H1 (cell line): Measurements from ENCODE around the gene MRPS9. TPM values are rescaled to one million over a fixed set of nuclear protein-coding genes. Genes with fewer than 3 reads are reported as not detected.

Source experiments
- CTCF ChIA-PET: fragments of 300-600 bp; sonication (Branson Sonifier 250); formaldehyde crosslinking; loops from one replicate; lab custom pipeline; 2021; ENCODE audit not compliant: partially characterized antibody; lab: Charles Lee
- POLR2A ChIA-PET: fragments of 300-600 bp; sonication (Branson Sonifier 250); formaldehyde crosslinking; loops from one replicate; lab custom pipeline; 2021; ENCODE audit warnings: inconsistent platforms; ENCODE audit not compliant: partially characterized antibody; lab: Charles Lee
- DNase-seq, 2 experiments: peaks; one replicate each; pipeline versions ENCODE4 v3.0.0 to v3.0.0-alpha.2; 2010 to 2022; ENCODE audit warnings: low spot score in 2 of 2, low read depth in 1 of 2, mixed read lengths in 1 of 2
- FAIRE-seq: peaks from 2 replicates; lab custom pipeline; 2011; peaks lifted over from hg19 to GRCh38; lab: Jason Lieb, UNC
- H2AFZ ChIP-seq: 2 replicates; pipeline ENCODE4 v1.8.1; 2012; ENCODE audit warnings: low read length, inconsistent platforms
- H2AK5ac ChIP-seq: 2 replicates; pipeline ENCODE4 v1.6.1; 2013; ENCODE audit warnings: low read depth, low read length
- H2BK120ac ChIP-seq: replicated peaks from 2 replicates; pipeline ENCODE3; 2013; ENCODE audit warnings: low read depth, low read length, inconsistent platforms
- H2BK12ac ChIP-seq: 2 replicates; pipeline ENCODE4 v1.6.1; 2013; ENCODE audit warnings: low read depth, low read length
- H2BK15ac ChIP-seq: 2 replicates; pipeline ENCODE4 v1.6.1; 2013; ENCODE audit warnings: low read length
- H2BK20ac ChIP-seq: 2 replicates; pipeline ENCODE4 v1.6.1; 2013; ENCODE audit warnings: low read length
- H2BK5ac ChIP-seq: 2 replicates; pipeline ENCODE4 v1.6.1; 2013; ENCODE audit warnings: low read depth, low read length
- H3K14ac ChIP-seq: 2 replicates; pipeline ENCODE4 v1.6.1; 2013; ENCODE audit warnings: inconsistent platforms; ENCODE audit not compliant: insufficient read length
- H3K18ac ChIP-seq: 2 replicates; pipeline ENCODE4 v1.6.1; 2013; ENCODE audit warnings: low read length; ENCODE audit errors: extremely low read depth
- H3K23ac ChIP-seq: 2 replicates; pipeline ENCODE4 v1.6.1; 2013; ENCODE audit warnings: inconsistent platforms; ENCODE audit not compliant: insufficient read length
- H3K23me2 ChIP-seq: 2 replicates; pipeline ENCODE4 v1.6.1; 2013; ENCODE audit warnings: low read depth, low read length
- H3K27ac ChIP-seq: 2 replicates; pipeline ENCODE4 v1.6.1; 2011; ENCODE audit warnings: low read depth, low read length, inconsistent platforms
- H3K27me3 ChIP-seq, 4 experiments: replicated peaks in 1 of 4; 1 replicate in 1 of 4; 2 replicates in 3 of 4; pipeline versions ENCODE4 v1.6.1 to v1.8.1; 2011 to 2013; ENCODE audit warnings: low read length in 3 of 4, mild to moderate bottlenecking in 3 of 4, inconsistent platforms in 2 of 4, mixed read lengths in 2 of 4, moderate library complexity in 1 of 4; ENCODE audit not compliant: control insufficient read depth in 3 of 4, insufficient read depth in 3 of 4; ENCODE audit errors: extremely low read depth in 1 of 4
- H3K36me3 ChIP-seq, 4 experiments: 2 replicates each; pipeline versions ENCODE4 v1.6.1 to v1.8.1; 2011 to 2013; ENCODE audit warnings: mild to moderate bottlenecking in 4 of 4, low read length in 3 of 4, moderate library complexity in 2 of 4, control low read depth in 1 of 4, inconsistent platforms in 1 of 4; ENCODE audit not compliant: insufficient read depth in 4 of 4, control insufficient read depth in 2 of 4
- H3K4ac ChIP-seq: replicated peaks from 2 replicates; pipeline ENCODE3; 2013; ENCODE audit warnings: low read length, low read depth, mixed read lengths, inconsistent platforms; ENCODE audit not compliant: insufficient read length
- H3K4me1 ChIP-seq, 4 experiments: replicated peaks in 1 of 4; 1 replicate in 1 of 4; 2 replicates in 3 of 4; pipeline versions ENCODE4 v1.6.1 to v1.8.1; 2011 to 2013; ENCODE audit warnings: low read length in 3 of 4, inconsistent platforms in 2 of 4, mixed read lengths in 1 of 4; ENCODE audit not compliant: insufficient read depth in 4 of 4, control insufficient read depth in 3 of 4
- H3K4me2 ChIP-seq, 2 experiments: 2 replicates each; pipeline versions ENCODE4 v1.6.1 to v1.8.1; 2011 to 2013; ENCODE audit warnings: low read depth in 2 of 2, low read length in 2 of 2, control low read depth in 1 of 2, inconsistent platforms in 1 of 2, mild to moderate bottlenecking in 1 of 2; ENCODE audit not compliant: insufficient read depth in 1 of 2
- H3K4me3 ChIP-seq, 4 experiments: fragments of 200-600, 300-600 bp in 1 of 4; sonication (generic), shearing (Covaris generic), sonication (Bioruptor Twin) in 1 of 4; 2 replicates each; pipeline versions ENCODE4 v1.5.1 to v1.8.1; 2011 to 2016; ENCODE audit warnings: low read length in 4 of 4, low read depth in 3 of 4, control low read depth in 2 of 4, inconsistent platforms in 2 of 4, mild to moderate bottlenecking in 2 of 4, mixed read lengths in 1 of 4, moderate library complexity in 1 of 4; ENCODE audit not compliant: insufficient read depth in 2 of 4; ENCODE audit errors: extremely low read depth in 1 of 4
- H3K56ac ChIP-seq: replicated peaks from 2 replicates; pipeline ENCODE3; 2013; ENCODE audit warnings: low read depth, mild to moderate bottlenecking, mixed read lengths, low read length, inconsistent platforms; ENCODE audit not compliant: insufficient read length
- H3K79me1 ChIP-seq: 2 replicates; pipeline ENCODE4 v1.6.1; 2013; ENCODE audit warnings: low read depth, low read length, control low read depth
- H3K79me2 ChIP-seq, 2 experiments: 2 replicates each; pipeline versions ENCODE4 v1.6.1 to v1.8.1; 2012 to 2013; ENCODE audit warnings: low read length in 2 of 2, mild to moderate bottlenecking in 2 of 2, inconsistent platforms in 1 of 2; ENCODE audit not compliant: insufficient read depth in 2 of 2, control insufficient read depth in 1 of 2
- H3K9ac ChIP-seq, 4 experiments: replicated peaks in 1 of 4; 1 replicate in 1 of 4; 2 replicates in 3 of 4; pipeline versions ENCODE4 v1.6.1 to v1.8.1; 2011 to 2013; ENCODE audit warnings: low read depth in 3 of 4, low read length in 3 of 4, control low read depth in 2 of 4, mild to moderate bottlenecking in 2 of 4, moderate library complexity in 2 of 4, inconsistent platforms in 1 of 4; ENCODE audit errors: extremely low read depth in 1 of 4
- H3K9me3 ChIP-seq, 2 experiments: 2 replicates each; pipeline versions ENCODE4 v1.6.1 to v1.8.1; 2012 to 2013; ENCODE audit warnings: mild to moderate bottlenecking in 2 of 2, moderate library complexity in 2 of 2, control low read depth in 1 of 2, inconsistent platforms in 1 of 2, low read depth in 1 of 2, low read length in 1 of 2, mixed read lengths in 1 of 2; ENCODE audit not compliant: insufficient read depth in 2 of 2
- H4K20me1 ChIP-seq, 2 experiments: replicated peaks in 1 of 2; 2 replicates each; pipeline versions ENCODE3 to v1.8.1; 2011 to 2013; ENCODE audit warnings: inconsistent platforms in 2 of 2, low read length in 2 of 2, mild to moderate bottlenecking in 1 of 2; ENCODE audit not compliant: insufficient read depth in 2 of 2, control insufficient read depth in 1 of 2
- H4K5ac ChIP-seq: 2 replicates; pipeline ENCODE4 v1.6.1; 2013; ENCODE audit warnings: low read length, low read depth, mixed read lengths, inconsistent platforms; ENCODE audit not compliant: insufficient read length
- H4K8ac ChIP-seq: 2 replicates; pipeline ENCODE4 v1.8.0; 2013; ENCODE audit warnings: mild to moderate bottlenecking, moderate library complexity, low read length, inconsistent platforms; ENCODE audit not compliant: insufficient read depth; ENCODE audit errors: extremely low read depth
- H4K91ac ChIP-seq: replicated peaks from 2 replicates; pipeline ENCODE3; 2013; ENCODE audit warnings: low read length, mixed read lengths, inconsistent platforms; ENCODE audit not compliant: insufficient read length
- BCL11A ChIP-seq, 2 experiments: IDR thresholded peaks; one replicate each; pipeline ENCODE4 v1.6.1; 2011; ENCODE audit warnings: low read depth in 2 of 2, low read length in 2 of 2, mild to moderate bottlenecking in 2 of 2
- CHD1 ChIP-seq: IDR thresholded peaks from 2 replicates; pipeline ENCODE4 v1.6.1; 2012; ENCODE audit warnings: low read depth, low read length, improper control_type of control experiment
- CREB1 ChIP-seq: IDR thresholded peaks from 2 replicates; pipeline ENCODE4 v1.6.1; 2012; ENCODE audit warnings: inconsistent platforms
- FOSL1 ChIP-seq: IDR thresholded peaks from 2 replicates; pipeline ENCODE4 v1.6.1; 2011; ENCODE audit warnings: mild to moderate bottlenecking, low read depth, low read length, moderate library complexity; ENCODE audit not compliant: insufficient read depth
- HDAC6 ChIP-seq: IDR thresholded peaks from one replicate; pipeline ENCODE4 v1.7.1; 2012; ENCODE audit warnings: low read depth, mild to moderate bottlenecking, inconsistent platforms, low read length, moderate library complexity
- KDM5A ChIP-seq: fragments of 200-600 bp; IDR thresholded peaks from 2 replicates; pipeline ENCODE4 v1.7.1; 2012; ENCODE audit warnings: mild to moderate bottlenecking, low read length, inconsistent platforms, mixed read lengths
- NRF1 ChIP-seq: IDR thresholded peaks from 2 replicates; pipeline ENCODE4 v1.6.1; 2011; ENCODE audit warnings: mild to moderate bottlenecking, low read depth, low read length, improper control_type of control experiment
- POU5F1 ChIP-seq: IDR thresholded peaks from 2 replicates; pipeline ENCODE4 v1.6.1; 2011; ENCODE audit warnings: low read depth, mild to moderate bottlenecking, low read length, moderate library complexity
- SIN3A ChIP-seq, 2 experiments: IDR thresholded peaks in 1 of 2; conservative IDR thresholded peaks in 1 of 2; 2 replicates each; pipeline ENCODE4 v1.6.1; 2011 to 2012; ENCODE audit warnings: low read length in 2 of 2, improper control_type of control experiment in 1 of 2, low read depth in 1 of 2, mild to moderate bottlenecking in 1 of 2
- SIRT6 ChIP-seq: IDR thresholded peaks from one replicate; pipeline ENCODE4 v1.7.1; 2012; ENCODE audit warnings: low read length, inconsistent platforms
- SUZ12 ChIP-seq: fragments of 200-600 bp; sonication (generic); IDR thresholded peaks from 2 replicates; pipeline ENCODE4 v1.6.1; 2012; ENCODE audit warnings: mild to moderate bottlenecking, inconsistent platforms, low read length, moderate library complexity, mixed read lengths
- TAF7 ChIP-seq: optimal IDR thresholded peaks from 2 replicates; pipeline ENCODE3; 2011; ENCODE audit warnings: low read depth, mild to moderate bottlenecking, inconsistent platforms, low read length, moderate library complexity, borderline replicate concordance
- TEAD4 ChIP-seq: IDR thresholded peaks from 2 replicates; pipeline ENCODE4 v1.6.1; 2012; ENCODE audit warnings: low read depth, low read length, inconsistent platforms, mixed read lengths
- WGBS, 2 experiments: shearing (Covaris generic) in 1 of 2; methylation state at CpG; one replicate each; pipeline versions ENCODE4 v1.1.6 to v1.1.7; 2013 to 2015; ENCODE audit warnings: low lambda C conversion rate in 2 of 2, mixed read lengths in 2 of 2, inconsistent platforms in 1 of 2, low coverage in 1 of 2, missing lambda C conversion rate in 1 of 2; ENCODE audit not compliant: insufficient replicate concordance in 2 of 2, insufficient coverage in 1 of 2, insufficient read length in 1 of 2; ENCODE audit errors: extremely low coverage in 1 of 2, missing lambda C conversion rate in 1 of 2; 5-methylcytosine and 5-hydroxymethylcytosine counted together
- polyA plus RNA-seq, 7 experiments: library from polyadenylated mRNA; depleted of rRNA in 3 of 7; stranded (reverse) in 5 of 7; unstranded in 2 of 7; fragments of >200 nt in 5 of 7; fragments of 200-250 nt in 2 of 7; gene quantifications; 1 replicate in 5 of 7; 2 replicates in 1 of 7; 4 replicates in 1 of 7; pipeline versions ENCODE4 v1.2.1 to v1.2.3, GENCODE V29; 2011 to 2013; ENCODE audit warnings: missing spikeins in 2 of 7, mixed read lengths in 2 of 7
- total RNA-seq: library from RNA; stranded (reverse); fragmentation: NEBNext Ultra II Directional; extraction: Animal tissue kit (Norgen Biotek cat#: 25700); gene quantifications from 2 replicates; pipeline ENCODE4 v1.2.1, GENCODE V29; 2021

The MRPS9 gene
- total and polyA plus RNA-seq, 2 of the 8 experiments (the other 6 are each of a cell fraction or from before 2014, with no cell fraction given) = 36.2 to 71.0 TPM

DNA sequence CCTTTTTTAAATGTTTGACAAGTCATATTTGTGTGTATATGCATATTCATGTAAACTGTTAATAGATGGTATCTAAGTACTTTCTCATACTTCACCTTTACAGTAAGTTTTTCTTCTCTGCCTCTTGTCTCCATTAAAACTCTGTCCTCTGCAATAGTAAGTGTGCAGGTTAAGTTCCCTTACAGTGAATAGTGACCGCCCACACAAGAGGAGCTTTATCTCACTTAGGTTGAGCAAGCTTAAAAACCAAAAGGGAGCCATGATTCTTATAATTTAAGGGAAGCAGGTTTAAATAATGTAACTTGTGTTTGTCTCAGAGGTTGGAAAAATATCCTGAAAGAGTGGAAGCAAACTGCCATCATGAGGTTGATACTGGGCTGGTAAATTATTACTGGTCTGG lies 61.3 kb downstream of the MRPS9 start:
- no peak overlapping the region for H2BK15ac ChIP-seq
- no peak overlapping the region for H3K56ac ChIP-seq
- no peak overlapping the region for H3K9ac ChIP-seq
- DNase-seq (no peak), FAIRE-seq (no peak)
- H3K27ac ChIP-seq = no peak overlapping the region
- no peaks in the 10 kb centered on the region for H3K79me2 ChIP-seq
- no peak overlapping the region for H3K23ac ChIP-seq
- no peak overlapping the region for H2BK120ac ChIP-seq
- H2BK12ac ChIP-seq = no peak overlapping the region
- no peak overlapping the region for H4K8ac ChIP-seq
- no peaks in the 10 kb centered on the region for H3K27me3 ChIP-seq
- CTCF ChIA-PET = interaction anchor here (0.6 to 3.4 kb wide), 2 partner anchors 15 to 139 kb away, joined by 3 to 17 read pairs; no protein-coding TSS in a partner anchor
- no peak overlapping the region for H2AK5ac ChIP-seq
- peaks cover 2% of the 10 kb centered on the region; the same call in 1 of the 2 replicates for H3K23me2 ChIP-seq
- no peak overlapping the region for H2AFZ ChIP-seq
- no peak overlapping the region for H4K91ac ChIP-seq
- no peaks in the 10 kb centered on the region for H4K20me1 ChIP-seq
- no peak overlapping the region for H2BK5ac ChIP-seq
- no peak overlapping the region for H3K4me3 ChIP-seq
- peaks cover 4 to 42% (median 13%) of the 10 kb centered on the region in 4 experiments; a peak in 7 of 8 replicates for H3K36me3 ChIP-seq
- H3K9me3 ChIP-seq = no peaks in the 10 kb centered on the region
- no peak overlapping the region for H3K4ac ChIP-seq
- H4K5ac ChIP-seq = no peak overlapping the region
- H3K79me1 ChIP-seq = no peaks in the 10 kb centered on the region
- POLR2A ChIA-PET = no interaction called here
- H3K4me2 ChIP-seq = no peak overlapping the region
- 88% methylated on average over 1 of the region's 1 CpG; no CpG with 5 or more reads in 1 of the 2 experiments for WGBS, 2 experiments
- H3K4me1 ChIP-seq = peaks cover 4 to 12% (median 5%) of the 10 kb centered on the region in 4 experiments; a peak in 6 of 7 replicates
- no peak overlapping the region for H2BK20ac ChIP-seq
- no peak overlapping the region for H3K14ac ChIP-seq
- H3K18ac ChIP-seq = no peak overlapping the region
- TF ChIP-seq FOSL1 = no peak
- TF ChIP-seq TEAD4 = no peak
- no peak for TF ChIP-seq KDM5A
- TF ChIP-seq SUZ12 = no peak
- TF ChIP-seq HDAC6 = no peak
- TF ChIP-seq TAF7 = no peak
- TF ChIP-seq BCL11A (IDR thresholded peaks at IDR 0.05; ENCODE audit: low read depth in 2 of 2, low read length in 2 of 2) = no peak
- no peak for TF ChIP-seq SIN3A (conservative IDR thresholded peaks at IDR 0.05 in 1 of 2, IDR thresholded peaks at IDR 0.05 in 1 of 2; ENCODE audit: low read depth in 1 of 2, low read length in 2 of 2)
- no peak for TF ChIP-seq CREB1
- no peak for TF ChIP-seq CHD1
- TF ChIP-seq POU5F1 = no peak
- no peak for TF ChIP-seq SIRT6
- TF ChIP-seq NRF1 = no peak
